HCT116 (cell line): ENCODE measurements around the gene EHBP1.

ENCODE experiments used
- EGR1 ChIP-seq: IDR thresholded peaks from 2 replicates; pipeline ENCODE4 v1.6.1; 2012; ENCODE audit warnings: low read depth
- EZH2 ChIP-seq: fragments of 200-600 bp; sonication (generic); IDR thresholded peaks from 2 replicates; pipeline ENCODE4 v1.6.1; 2017; ENCODE audit warnings: antibody characterized with exemption, mixed run types
- POLR2A ChIP-seq: IDR thresholded peaks from 2 replicates; pipeline ENCODE4 v1.7.0; 2011; ENCODE audit warnings: borderline replicate concordance; ENCODE audit not compliant: insufficient read depth, insufficient read length; ENCODE audit errors: extremely low read depth
- SIN3A ChIP-seq: IDR thresholded peaks from 2 replicates; pipeline ENCODE4 v1.6.1; 2012; ENCODE audit warnings: low read depth
- SRF ChIP-seq: IDR thresholded peaks from 2 replicates; pipeline ENCODE4 v1.6.1; 2012; ENCODE audit warnings: low read depth
- YY1 ChIP-seq: IDR thresholded peaks from 2 replicates; pipeline ENCODE4 v1.6.1; 2011; ENCODE audit warnings: low read length, low read depth, moderate library complexity, mild to moderate bottlenecking; ENCODE audit not compliant: insufficient replicate concordance; ENCODE audit errors: extremely low read depth
- TF ChIP-seq, protein P1 (sequence below), 3 experiments: fragments of 200-600 bp in 1 of 3; sonication (generic) in 1 of 3; IDR thresholded peaks in 2 of 3; conservative IDR thresholded peaks in 1 of 3; 2 replicates each; pipeline ENCODE4 v1.5.1; 2012 to 2017; ENCODE audit warnings: low read depth in 2 of 3, low read length in 2 of 3, antibody characterized with exemption in 1 of 3, borderline replicate concordance in 1 of 3, control low read depth in 1 of 3, mild to moderate bottlenecking in 1 of 3, mixed read lengths in 1 of 3, mixed run types in 1 of 3, moderate library complexity in 1 of 3; ENCODE audit not compliant: insufficient read depth in 1 of 3
- TF ChIP-seq, protein P2 (sequence below): IDR thresholded peaks from 2 replicates; pipeline ENCODE4 v1.6.1; 2012; ENCODE audit warnings: low read depth
- TF ChIP-seq, protein P3 (sequence below): IDR thresholded peaks from 2 replicates; pipeline ENCODE4 v1.6.1; 2012
- TF ChIP-seq, protein P4 (sequence below): IDR thresholded peaks from 2 replicates; pipeline ENCODE4 v1.6.1; 2012

DNA sequence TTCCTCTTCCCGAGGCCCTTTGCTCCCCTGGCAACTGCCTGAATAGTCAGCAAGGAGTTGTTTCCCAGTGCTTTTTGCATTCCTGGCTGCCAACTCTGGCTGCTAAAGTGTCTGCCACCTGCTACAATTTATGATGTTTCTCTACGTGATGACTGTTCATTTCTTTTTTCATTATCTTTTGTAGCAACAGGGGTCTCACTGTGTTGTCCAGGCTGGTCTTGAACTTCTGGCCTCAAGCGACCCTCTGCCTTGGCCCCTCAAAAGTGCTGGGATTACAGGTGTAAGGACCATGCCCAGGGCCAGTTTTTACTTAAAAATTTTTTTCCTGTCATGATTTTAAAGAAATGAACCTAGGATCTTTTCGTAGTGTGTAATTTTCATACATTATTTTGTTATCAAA lies 11.3 kb downstream of the EHBP1 start:
- TF ChIP-seq EZH2, result no peak
- TF ChIP-seq, protein P1, sequence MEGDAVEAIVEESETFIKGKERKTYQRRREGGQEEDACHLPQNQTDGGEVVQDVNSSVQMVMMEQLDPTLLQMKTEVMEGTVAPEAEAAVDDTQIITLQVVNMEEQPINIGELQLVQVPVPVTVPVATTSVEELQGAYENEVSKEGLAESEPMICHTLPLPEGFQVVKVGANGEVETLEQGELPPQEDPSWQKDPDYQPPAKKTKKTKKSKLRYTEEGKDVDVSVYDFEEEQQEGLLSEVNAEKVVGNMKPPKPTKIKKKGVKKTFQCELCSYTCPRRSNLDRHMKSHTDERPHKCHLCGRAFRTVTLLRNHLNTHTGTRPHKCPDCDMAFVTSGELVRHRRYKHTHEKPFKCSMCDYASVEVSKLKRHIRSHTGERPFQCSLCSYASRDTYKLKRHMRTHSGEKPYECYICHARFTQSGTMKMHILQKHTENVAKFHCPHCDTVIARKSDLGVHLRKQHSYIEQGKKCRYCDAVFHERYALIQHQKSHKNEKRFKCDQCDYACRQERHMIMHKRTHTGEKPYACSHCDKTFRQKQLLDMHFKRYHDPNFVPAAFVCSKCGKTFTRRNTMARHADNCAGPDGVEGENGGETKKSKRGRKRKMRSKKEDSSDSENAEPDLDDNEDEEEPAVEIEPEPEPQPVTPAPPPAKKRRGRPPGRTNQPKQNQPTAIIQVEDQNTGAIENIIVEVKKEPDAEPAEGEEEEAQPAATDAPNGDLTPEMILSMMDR (IDR thresholded peaks at IDR 0.05 in 2 of 3, conservative IDR thresholded peaks at IDR 0.05 in 1 of 3; ENCODE audit: borderline replicate concordance in 1 of 3, insufficient read depth in 1 of 3, low read depth in 2 of 3, low read length in 2 of 3), result no peak
- TF ChIP-seq POLR2A, result no peak
- TF ChIP-seq SIN3A, result no peak
- no peak for TF ChIP-seq EGR1
- TF ChIP-seq, protein P2, sequence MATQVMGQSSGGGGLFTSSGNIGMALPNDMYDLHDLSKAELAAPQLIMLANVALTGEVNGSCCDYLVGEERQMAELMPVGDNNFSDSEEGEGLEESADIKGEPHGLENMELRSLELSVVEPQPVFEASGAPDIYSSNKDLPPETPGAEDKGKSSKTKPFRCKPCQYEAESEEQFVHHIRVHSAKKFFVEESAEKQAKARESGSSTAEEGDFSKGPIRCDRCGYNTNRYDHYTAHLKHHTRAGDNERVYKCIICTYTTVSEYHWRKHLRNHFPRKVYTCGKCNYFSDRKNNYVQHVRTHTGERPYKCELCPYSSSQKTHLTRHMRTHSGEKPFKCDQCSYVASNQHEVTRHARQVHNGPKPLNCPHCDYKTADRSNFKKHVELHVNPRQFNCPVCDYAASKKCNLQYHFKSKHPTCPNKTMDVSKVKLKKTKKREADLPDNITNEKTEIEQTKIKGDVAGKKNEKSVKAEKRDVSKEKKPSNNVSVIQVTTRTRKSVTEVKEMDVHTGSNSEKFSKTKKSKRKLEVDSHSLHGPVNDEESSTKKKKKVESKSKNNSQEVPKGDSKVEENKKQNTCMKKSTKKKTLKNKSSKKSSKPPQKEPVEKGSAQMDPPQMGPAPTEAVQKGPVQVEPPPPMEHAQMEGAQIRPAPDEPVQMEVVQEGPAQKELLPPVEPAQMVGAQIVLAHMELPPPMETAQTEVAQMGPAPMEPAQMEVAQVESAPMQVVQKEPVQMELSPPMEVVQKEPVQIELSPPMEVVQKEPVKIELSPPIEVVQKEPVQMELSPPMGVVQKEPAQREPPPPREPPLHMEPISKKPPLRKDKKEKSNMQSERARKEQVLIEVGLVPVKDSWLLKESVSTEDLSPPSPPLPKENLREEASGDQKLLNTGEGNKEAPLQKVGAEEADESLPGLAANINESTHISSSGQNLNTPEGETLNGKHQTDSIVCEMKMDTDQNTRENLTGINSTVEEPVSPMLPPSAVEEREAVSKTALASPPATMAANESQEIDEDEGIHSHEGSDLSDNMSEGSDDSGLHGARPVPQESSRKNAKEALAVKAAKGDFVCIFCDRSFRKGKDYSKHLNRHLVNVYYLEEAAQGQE, result no peak
- TF ChIP-seq, protein P3, sequence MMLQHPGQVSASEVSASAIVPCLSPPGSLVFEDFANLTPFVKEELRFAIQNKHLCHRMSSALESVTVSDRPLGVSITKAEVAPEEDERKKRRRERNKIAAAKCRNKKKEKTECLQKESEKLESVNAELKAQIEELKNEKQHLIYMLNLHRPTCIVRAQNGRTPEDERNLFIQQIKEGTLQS, result no peak
- no peak for TF ChIP-seq SRF
- TF ChIP-seq YY1, result no peak
- TF ChIP-seq, protein P4, sequence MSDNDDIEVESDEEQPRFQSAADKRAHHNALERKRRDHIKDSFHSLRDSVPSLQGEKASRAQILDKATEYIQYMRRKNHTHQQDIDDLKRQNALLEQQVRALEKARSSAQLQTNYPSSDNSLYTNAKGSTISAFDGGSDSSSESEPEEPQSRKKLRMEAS, result no peak
